ENCODE measurements around the gene KCNG2.

DNA sequence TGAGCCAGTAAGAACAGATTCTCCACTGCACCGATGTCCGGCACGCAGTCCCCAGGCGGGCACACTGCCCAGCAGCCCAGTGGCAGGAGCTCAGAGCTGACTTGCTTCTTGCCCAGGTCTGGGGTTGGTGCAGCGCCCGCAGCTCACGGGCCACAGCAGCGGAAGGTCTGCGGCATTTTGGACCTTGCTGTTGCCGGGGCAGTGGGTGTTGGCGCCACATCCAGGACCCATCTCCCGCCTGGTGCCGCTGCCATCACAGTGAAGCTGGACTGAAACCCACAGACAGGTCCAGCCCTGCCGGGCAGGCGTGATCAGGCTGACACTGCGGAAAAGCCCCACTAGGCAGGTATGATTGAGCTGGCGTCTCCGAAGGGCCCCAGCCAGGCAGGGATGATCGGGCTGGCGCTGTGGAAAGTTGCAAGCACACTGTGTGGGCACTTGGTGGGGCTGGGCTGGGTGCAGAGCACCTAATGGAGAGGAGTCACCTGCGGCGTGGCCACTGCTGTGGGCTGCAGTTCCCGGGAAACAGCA, 78.3 kb downstream of the KCNG2 start:
- TF ChIP-seq, protein P1, sequence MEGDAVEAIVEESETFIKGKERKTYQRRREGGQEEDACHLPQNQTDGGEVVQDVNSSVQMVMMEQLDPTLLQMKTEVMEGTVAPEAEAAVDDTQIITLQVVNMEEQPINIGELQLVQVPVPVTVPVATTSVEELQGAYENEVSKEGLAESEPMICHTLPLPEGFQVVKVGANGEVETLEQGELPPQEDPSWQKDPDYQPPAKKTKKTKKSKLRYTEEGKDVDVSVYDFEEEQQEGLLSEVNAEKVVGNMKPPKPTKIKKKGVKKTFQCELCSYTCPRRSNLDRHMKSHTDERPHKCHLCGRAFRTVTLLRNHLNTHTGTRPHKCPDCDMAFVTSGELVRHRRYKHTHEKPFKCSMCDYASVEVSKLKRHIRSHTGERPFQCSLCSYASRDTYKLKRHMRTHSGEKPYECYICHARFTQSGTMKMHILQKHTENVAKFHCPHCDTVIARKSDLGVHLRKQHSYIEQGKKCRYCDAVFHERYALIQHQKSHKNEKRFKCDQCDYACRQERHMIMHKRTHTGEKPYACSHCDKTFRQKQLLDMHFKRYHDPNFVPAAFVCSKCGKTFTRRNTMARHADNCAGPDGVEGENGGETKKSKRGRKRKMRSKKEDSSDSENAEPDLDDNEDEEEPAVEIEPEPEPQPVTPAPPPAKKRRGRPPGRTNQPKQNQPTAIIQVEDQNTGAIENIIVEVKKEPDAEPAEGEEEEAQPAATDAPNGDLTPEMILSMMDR (IDR thresholded peaks at IDR 0.05): no peak
- TF ChIP-seq EP300 (IDR thresholded peaks at IDR 0.05; ENCODE audit: borderline replicate concordance in 1 of 2, low read depth in 1 of 2, low read length in 1 of 2) (no peak), RFX5 (IDR thresholded peaks at IDR 0.05; ENCODE audit: low read length) (no peak), POLR2AphosphoS5 (IDR thresholded peaks at IDR 0.05; ENCODE audit: low read depth, low read length) (no peak), TCF12 (IDR thresholded peaks at IDR 0.05) (no peak), FOXM1 (IDR thresholded peaks at IDR 0.05; ENCODE audit: low read depth) (no peak)

Measured in SK-N-SH (cell line).